ENCODE measurements around the gene CACNG3.

DNA sequence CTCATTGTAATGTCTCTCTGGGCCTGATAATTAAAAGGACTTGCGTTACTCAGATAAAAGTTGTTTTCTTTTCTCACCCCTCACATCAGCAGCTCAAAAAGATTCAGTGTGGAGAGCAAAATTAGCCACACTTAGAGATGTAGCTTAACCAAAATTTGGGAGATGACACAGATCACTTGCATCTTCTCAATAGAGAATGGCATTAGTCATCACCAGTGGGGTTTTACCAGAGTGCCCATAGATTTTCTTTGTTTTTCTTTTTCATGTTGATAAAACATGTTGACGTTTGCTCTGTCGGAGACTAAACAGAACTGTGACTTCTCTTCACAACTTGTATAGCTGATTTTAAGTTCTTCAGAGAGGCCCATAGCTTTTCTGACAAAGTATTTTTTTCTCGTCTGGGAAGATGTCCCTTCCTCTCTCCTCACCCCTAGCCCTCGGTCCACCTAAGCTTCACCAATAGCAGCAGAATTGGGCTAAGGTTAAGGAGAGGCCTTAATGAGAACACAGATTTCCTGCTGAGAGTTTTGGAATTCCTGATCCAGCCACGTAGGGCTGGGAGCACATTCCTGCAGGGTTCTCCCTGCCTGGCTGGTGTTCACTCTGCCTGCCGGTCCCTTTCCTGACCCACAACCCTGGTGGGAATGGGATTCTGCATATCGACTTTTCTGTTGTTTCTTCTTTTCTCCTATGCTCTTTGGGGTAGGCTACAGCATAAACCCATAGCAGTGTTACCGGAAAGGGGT, 92.6 kb downstream of the CACNG3 start:
- TF ChIP-seq, protein P1, sequence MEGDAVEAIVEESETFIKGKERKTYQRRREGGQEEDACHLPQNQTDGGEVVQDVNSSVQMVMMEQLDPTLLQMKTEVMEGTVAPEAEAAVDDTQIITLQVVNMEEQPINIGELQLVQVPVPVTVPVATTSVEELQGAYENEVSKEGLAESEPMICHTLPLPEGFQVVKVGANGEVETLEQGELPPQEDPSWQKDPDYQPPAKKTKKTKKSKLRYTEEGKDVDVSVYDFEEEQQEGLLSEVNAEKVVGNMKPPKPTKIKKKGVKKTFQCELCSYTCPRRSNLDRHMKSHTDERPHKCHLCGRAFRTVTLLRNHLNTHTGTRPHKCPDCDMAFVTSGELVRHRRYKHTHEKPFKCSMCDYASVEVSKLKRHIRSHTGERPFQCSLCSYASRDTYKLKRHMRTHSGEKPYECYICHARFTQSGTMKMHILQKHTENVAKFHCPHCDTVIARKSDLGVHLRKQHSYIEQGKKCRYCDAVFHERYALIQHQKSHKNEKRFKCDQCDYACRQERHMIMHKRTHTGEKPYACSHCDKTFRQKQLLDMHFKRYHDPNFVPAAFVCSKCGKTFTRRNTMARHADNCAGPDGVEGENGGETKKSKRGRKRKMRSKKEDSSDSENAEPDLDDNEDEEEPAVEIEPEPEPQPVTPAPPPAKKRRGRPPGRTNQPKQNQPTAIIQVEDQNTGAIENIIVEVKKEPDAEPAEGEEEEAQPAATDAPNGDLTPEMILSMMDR (IDR thresholded peaks at IDR 0.05), result no peak
- TF ChIP-seq POLR2A (IDR thresholded peaks at IDR 0.05), result no peak
